Measurements from ENCODE around the gene ISM1.

DNA sequence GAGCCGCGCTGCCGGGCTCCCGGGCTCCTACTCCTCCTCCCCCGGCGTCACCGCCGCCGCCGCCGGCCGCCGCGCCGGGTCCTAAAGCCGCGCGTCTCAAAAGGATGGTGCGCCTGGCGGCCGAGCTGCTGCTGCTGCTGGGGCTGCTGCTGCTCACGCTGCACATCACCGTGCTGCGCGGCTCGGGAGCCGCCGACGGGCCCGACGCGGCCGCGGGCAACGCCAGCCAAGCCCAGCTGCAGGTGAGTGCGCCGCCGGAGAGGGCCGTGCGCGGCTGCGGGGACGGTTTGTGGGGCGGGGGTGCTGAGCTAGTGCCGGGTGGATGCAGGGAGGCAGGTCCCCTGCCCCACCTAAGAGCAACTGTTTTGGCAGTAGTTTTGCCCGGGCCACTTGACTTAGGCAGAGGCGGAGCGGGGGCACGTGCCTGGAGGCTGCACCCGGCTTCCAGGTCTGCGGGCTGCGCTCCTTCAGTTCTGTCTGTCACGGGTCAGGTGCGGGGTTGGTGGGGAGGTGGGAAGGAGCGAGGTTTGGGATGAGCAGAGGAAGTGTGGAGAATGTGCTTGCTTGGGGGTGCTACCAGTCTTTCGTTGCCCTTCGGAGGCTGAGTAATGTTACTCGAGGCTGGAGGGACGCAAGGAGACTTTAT lies 722 bp downstream of the ISM1 start:
- TF ChIP-seq POLR2A (IDR thresholded peaks at IDR 0.05), result no peak
- TF ChIP-seq, protein P1, sequence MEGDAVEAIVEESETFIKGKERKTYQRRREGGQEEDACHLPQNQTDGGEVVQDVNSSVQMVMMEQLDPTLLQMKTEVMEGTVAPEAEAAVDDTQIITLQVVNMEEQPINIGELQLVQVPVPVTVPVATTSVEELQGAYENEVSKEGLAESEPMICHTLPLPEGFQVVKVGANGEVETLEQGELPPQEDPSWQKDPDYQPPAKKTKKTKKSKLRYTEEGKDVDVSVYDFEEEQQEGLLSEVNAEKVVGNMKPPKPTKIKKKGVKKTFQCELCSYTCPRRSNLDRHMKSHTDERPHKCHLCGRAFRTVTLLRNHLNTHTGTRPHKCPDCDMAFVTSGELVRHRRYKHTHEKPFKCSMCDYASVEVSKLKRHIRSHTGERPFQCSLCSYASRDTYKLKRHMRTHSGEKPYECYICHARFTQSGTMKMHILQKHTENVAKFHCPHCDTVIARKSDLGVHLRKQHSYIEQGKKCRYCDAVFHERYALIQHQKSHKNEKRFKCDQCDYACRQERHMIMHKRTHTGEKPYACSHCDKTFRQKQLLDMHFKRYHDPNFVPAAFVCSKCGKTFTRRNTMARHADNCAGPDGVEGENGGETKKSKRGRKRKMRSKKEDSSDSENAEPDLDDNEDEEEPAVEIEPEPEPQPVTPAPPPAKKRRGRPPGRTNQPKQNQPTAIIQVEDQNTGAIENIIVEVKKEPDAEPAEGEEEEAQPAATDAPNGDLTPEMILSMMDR (IDR thresholded peaks at IDR 0.05), result no peak
